Glutamatergic neuron (in vitro differentiated cells): ENCODE results near the gene MEAK7. TPM values are rescaled to one million over a fixed set of nuclear protein-coding genes. Genes with fewer than 3 reads are reported as not detected.

Experiments used
- DNase-seq: peaks from one replicate; pipeline ENCODE4 v3.0.0; 2022
- H3K27ac Mint-ChIP-seq: one replicate; pipeline ENCODE4 v1.8.0; 2020; ENCODE audit warnings: mild to moderate bottlenecking, mixed read lengths, inconsistent platforms; ENCODE audit not compliant: unreplicated experiment
- H3K27me3 Mint-ChIP-seq: one replicate; pipeline ENCODE4 v1.8.0; 2020; ENCODE audit warnings: mild to moderate bottlenecking, moderate library complexity, mixed read lengths, inconsistent platforms; ENCODE audit not compliant: unreplicated experiment
- H3K36me3 Mint-ChIP-seq: one replicate; pipeline ENCODE4 v1.8.0; 2020; ENCODE audit warnings: mild to moderate bottlenecking, mixed read lengths, inconsistent platforms; ENCODE audit not compliant: unreplicated experiment
- H3K4me1 Mint-ChIP-seq: one replicate; pipeline ENCODE4 v1.8.0; 2020; ENCODE audit warnings: mild to moderate bottlenecking, low read depth, mixed read lengths, inconsistent platforms; ENCODE audit not compliant: unreplicated experiment
- H3K4me3 Mint-ChIP-seq: one replicate; pipeline ENCODE4 v1.8.0; 2020; ENCODE audit warnings: mild to moderate bottlenecking, mixed read lengths, inconsistent platforms; ENCODE audit not compliant: unreplicated experiment
- H3K9me3 Mint-ChIP-seq: one replicate; pipeline ENCODE4 v1.8.0; 2020; ENCODE audit warnings: mild to moderate bottlenecking, moderate library complexity, mixed read lengths, inconsistent platforms; ENCODE audit not compliant: unreplicated experiment
- total RNA-seq: library from RNA; stranded (reverse); fragmentation: NEBNext Ultra II Directional; extraction: Animal tissue kit (Norgen Biotek cat#: 25700); gene quantifications from one replicate; pipeline ENCODE4 v1.2.1, GENCODE V29; 2021; ENCODE audit not compliant: unreplicated experiment
- TF ChIP-seq, protein P1 (sequence below): fragments of 200-600 bp; sonication (generic); IDR thresholded peaks from one replicate; pipeline ENCODE4 v1.5.0; 2021; ENCODE audit not compliant: partially characterized antibody, unreplicated experiment

MEAK7 gene
- total RNA-seq, 1 donor from 2014 or later = 44.8 TPM

DNA sequence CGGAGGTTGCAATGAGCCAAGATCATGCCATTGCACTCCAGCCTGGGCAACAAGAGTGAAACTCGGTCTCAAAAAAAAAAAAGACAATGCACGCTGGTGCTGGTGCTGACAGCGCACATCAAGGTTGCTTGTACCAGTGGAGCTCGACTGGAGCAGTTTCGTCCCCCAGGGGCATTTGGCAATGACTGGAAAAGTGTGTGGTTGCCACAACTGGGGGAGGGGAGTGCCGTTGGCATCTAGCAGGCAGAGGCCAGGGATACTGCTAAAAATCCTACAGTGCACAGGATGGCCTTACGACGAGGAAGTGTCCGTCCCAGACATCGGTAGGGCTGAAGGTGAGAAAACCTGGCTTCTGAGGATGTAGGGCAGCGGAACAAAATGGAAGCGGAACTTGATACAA lies 2.4 kb downstream of the MEAK7 start:
- Mint-ChIP-seq H3K36me3 (no peaks in the 10 kb centered on the region), H3K9me3 (peaks cover 2% of the 10 kb centered on the region), H3K27me3 (peaks cover 6% of the 10 kb centered on the region), H3K27ac (no peak overlapping the region), H3K4me1 (peaks cover 13% of the 10 kb centered on the region), H3K4me3 (no peak overlapping the region)
- no peak for DNase-seq
- TF ChIP-seq, protein P1, sequence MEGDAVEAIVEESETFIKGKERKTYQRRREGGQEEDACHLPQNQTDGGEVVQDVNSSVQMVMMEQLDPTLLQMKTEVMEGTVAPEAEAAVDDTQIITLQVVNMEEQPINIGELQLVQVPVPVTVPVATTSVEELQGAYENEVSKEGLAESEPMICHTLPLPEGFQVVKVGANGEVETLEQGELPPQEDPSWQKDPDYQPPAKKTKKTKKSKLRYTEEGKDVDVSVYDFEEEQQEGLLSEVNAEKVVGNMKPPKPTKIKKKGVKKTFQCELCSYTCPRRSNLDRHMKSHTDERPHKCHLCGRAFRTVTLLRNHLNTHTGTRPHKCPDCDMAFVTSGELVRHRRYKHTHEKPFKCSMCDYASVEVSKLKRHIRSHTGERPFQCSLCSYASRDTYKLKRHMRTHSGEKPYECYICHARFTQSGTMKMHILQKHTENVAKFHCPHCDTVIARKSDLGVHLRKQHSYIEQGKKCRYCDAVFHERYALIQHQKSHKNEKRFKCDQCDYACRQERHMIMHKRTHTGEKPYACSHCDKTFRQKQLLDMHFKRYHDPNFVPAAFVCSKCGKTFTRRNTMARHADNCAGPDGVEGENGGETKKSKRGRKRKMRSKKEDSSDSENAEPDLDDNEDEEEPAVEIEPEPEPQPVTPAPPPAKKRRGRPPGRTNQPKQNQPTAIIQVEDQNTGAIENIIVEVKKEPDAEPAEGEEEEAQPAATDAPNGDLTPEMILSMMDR = no peak

DNA sequence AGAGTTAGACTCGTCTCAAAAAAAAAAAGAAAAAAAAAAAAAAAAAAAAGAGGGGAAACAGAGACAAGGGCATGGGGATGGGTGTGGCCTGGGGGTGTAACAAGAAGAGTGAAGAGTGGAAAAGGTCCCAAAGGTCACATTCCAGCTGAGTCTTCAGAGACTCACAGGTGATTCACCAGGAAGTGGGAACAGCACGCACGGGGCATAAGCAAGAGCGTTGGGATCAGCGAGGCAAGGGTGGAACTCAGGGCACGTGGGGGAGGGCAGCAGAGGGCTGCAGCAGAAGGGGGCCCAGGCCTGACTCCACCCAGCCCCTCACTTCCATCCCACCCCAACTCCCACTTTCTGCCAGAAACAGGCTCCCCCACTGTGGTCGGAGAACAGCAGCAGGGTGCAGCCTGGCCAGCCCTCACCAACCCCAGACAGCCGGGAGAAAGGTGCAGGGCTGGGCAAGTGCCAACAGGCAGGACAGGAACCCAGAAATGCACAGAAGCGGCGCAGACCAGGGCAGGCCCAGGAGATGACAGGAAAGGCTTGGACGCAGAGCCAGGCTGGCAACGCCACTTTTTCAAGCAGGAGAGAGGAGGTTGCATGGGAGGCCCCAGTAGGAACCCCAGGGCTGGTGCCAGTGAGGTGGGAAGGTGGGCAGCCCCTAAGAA lies 3.3 kb downstream of the MEAK7 start:
- TF ChIP-seq, protein P1 = no peak
- Mint-ChIP-seq H3K9me3 (peaks cover 2% of the 10 kb centered on the region), H3K27me3 (peaks cover 3% of the 10 kb centered on the region), H3K27ac (no peak overlapping the region), H3K36me3 (peaks cover 7% of the 10 kb centered on the region), H3K4me1 (peaks cover 16% of the 10 kb centered on the region), H3K4me3 (no peak overlapping the region)
- DNase-seq = no peak

DNA sequence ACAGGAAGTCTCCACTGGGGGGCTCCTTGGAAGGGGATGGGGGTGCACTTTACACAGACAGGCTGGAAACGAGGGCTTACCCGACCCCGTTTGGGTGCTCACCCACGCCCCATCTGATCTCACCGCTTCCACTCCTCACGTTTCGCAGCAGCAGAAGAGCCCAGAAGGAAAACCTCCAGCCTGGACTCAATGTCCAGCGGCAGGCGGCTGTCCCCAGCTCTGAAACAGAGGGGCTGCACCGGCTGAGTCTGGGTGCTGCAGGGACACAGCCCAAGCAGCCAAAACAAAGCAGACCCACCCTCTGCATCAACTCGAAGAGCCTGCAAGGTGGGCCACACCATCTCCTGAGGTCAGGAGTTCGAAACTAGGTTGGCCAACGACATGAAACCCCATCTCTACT lies 3.9 kb downstream of the MEAK7 start:
- no peak overlapping the region for H3K27ac Mint-ChIP-seq
- H3K9me3 Mint-ChIP-seq = peaks cover 2% of the 10 kb centered on the region
- peaks cover 16% of the 10 kb centered on the region for H3K4me1 Mint-ChIP-seq
- DNase-seq = no peak
- TF ChIP-seq, protein P1 = no peak
- no peak overlapping the region for H3K4me3 Mint-ChIP-seq
- peaks cover 13% of the 10 kb centered on the region for H3K36me3 Mint-ChIP-seq
- peaks cover 3% of the 10 kb centered on the region for H3K27me3 Mint-ChIP-seq

DNA sequence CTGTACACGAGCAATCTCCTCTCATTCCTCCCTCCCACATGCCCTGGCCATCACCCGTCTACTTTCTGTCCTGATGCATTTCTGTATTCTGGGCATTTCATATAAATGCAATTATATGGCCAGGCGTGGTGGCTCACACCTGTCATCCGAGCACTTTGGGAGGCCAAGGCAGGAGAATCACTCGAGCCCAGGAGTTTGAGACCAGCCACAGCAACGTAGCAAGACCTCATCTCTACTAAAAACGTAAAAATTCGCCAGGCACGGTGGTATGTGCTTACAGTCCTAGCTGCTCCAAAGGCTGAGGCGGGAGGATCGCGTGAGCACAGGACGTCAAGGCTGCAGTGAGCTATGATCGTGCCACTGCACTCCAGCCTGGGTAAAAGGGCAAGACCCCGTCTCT lies 4.8 kb downstream of the MEAK7 start:
- Mint-ChIP-seq H3K27ac (no peak overlapping the region), H3K36me3 (peaks cover 20% of the 10 kb centered on the region), H3K27me3 (peaks cover 2% of the 10 kb centered on the region), H3K9me3 (peaks cover 3% of the 10 kb centered on the region), H3K4me1 (peaks cover 14% of the 10 kb centered on the region), H3K4me3 (no peak overlapping the region)
- TF ChIP-seq, protein P1 = no peak
- DNase-seq = no peak

DNA sequence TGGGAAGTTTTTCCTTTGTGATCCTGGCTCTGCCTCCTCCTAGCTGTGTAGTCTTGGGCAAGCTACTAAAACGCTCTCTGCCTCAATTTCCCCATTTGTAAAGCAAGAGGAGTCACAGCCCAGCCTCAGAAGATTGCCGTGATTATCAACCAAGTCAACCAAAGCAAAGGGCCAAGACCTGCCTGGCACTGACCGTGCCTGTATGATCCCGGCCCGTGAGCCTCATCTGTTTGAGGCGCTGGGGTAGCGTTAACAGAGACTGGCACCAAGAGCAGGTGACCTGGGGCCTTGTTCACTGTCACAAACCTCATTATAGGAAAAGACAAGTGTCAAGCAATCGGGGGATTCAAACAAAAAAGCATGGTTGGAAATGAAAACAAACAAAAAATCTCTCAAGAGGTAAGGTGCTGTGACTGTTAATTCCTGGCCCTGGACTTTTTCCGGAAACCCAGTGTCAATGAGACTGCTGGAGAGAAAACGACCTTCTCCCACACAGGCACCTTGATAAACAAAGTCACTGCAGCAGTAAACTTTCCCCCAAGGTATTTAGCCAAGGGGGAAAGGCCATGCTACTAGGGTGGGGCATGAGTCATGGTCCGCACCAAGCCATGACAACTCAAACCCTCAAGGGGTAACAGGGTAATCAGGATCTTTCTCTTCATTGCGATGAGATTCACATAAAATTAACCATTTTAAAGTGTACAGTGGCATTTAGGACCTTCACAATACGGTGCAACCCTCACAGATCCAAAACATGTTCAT lies 5.4 kb downstream of the MEAK7 start:
- peaks cover 26% of the 10 kb centered on the region for H3K36me3 Mint-ChIP-seq
- H3K27ac Mint-ChIP-seq = no peak overlapping the region

More for the DNA sequence above, 5.4 kb downstream of the MEAK7 start:
- no peak for DNase-seq
- Mint-ChIP-seq H3K9me3 (peaks cover 3% of the 10 kb centered on the region), H3K27me3 (peaks cover 2% of the 10 kb centered on the region), H3K4me3 (no peak overlapping the region), H3K4me1 (peaks cover 14% of the 10 kb centered on the region)
- TF ChIP-seq, protein P1 = no peak
